Measurements from ENCODE around the gene KCTD18.

GRCh38 chr2:200525066-200525465 lies 15.2 kb upstream of the KCTD18 start:
- TF ChIP-seq CTCF (IDR thresholded peaks at IDR 0.05) = no peak
- no peak for TF ChIP-seq POLR2A (IDR thresholded peaks at IDR 0.05)

All from adrenal gland (tissue), 5 donors.